CD4-positive, CD25-positive, alpha-beta regulatory T cell (primary cell): ENCODE data around the gene OR4D1. TPM values are rescaled to one million over a fixed set of nuclear protein-coding genes. Genes with fewer than 3 reads are reported as not detected.

Experiments used
- ATAC-seq, 2 donors: fragments of 150-1000 bp; cut with Tn5 transposase; one replicate each; pipeline ENCODE4 v1.10.0; 2021; ENCODE audit warnings: low read depth in 2 of 2, moderate number of reproducible peaks in 2 of 2, moderate library complexity in 1 of 2
- DNase-seq, 3 donors: peaks; one replicate each; pipeline versions ENCODE4 v3.0.0 to v3.0.0-alpha.2; 2012 to 2022; ENCODE audit warnings: mixed read lengths in 1 of 3
- H3K27ac ChIP-seq: one replicate; pipeline ENCODE4 v1.7.0; 2013; ENCODE audit warnings: mild to moderate bottlenecking, low read length; ENCODE audit not compliant: insufficient read depth, poor library complexity, severe bottlenecking
- H3K27me3 ChIP-seq: one replicate; pipeline ENCODE4 v1.7.0; 2013; ENCODE audit warnings: low read length; ENCODE audit not compliant: control insufficient read depth, insufficient read depth
- H3K36me3 ChIP-seq: one replicate; pipeline ENCODE4 v1.7.0; 2013; ENCODE audit warnings: mild to moderate bottlenecking, low read length, moderate library complexity; ENCODE audit not compliant: control insufficient read depth, insufficient read depth
- H3K4me1 ChIP-seq: 2 replicates; pipeline ENCODE4 v1.7.0; 2013; ENCODE audit warnings: mild to moderate bottlenecking, low read length; ENCODE audit not compliant: insufficient read depth, control insufficient read depth, poor library complexity, severe bottlenecking
- H3K4me3 ChIP-seq: one replicate; pipeline ENCODE4 v1.7.0; 2013; ENCODE audit warnings: low read depth, mild to moderate bottlenecking, low read length, moderate library complexity
- H3K9me3 ChIP-seq, 2 experiments: 1 replicate in 1 of 2; 2 replicates in 1 of 2; pipeline ENCODE4 v1.7.0; 2013; ENCODE audit warnings: low read length in 2 of 2, mild to moderate bottlenecking in 1 of 2, moderate library complexity in 1 of 2; ENCODE audit not compliant: control insufficient read depth in 2 of 2
- H3K27ac Mint-ChIP-seq, 3 donors: one replicate each; pipeline ENCODE4 v1.8.0; 2020 to 2022; ENCODE audit warnings: mild to moderate bottlenecking in 3 of 3, mixed read lengths in 3 of 3, moderate library complexity in 2 of 3
- H3K27me3 Mint-ChIP-seq: one replicate; pipeline ENCODE4 v1.8.0; 2022; ENCODE audit warnings: mild to moderate bottlenecking, mixed read lengths
- H3K36me3 Mint-ChIP-seq: one replicate; pipeline ENCODE4 v1.8.0; 2020; ENCODE audit warnings: mixed read lengths
- H3K4me1 Mint-ChIP-seq, 4 donors: one replicate each; pipeline ENCODE4 v1.8.0; 2020 to 2022; ENCODE audit warnings: mixed read lengths in 4 of 4, mild to moderate bottlenecking in 1 of 4
- H3K4me3 Mint-ChIP-seq, 4 donors: one replicate each; pipeline ENCODE4 v1.8.0; 2020 to 2022; ENCODE audit warnings: mild to moderate bottlenecking in 4 of 4, mixed read lengths in 4 of 4, moderate library complexity in 3 of 4
- H3K9me3 Mint-ChIP-seq, 7 donors: one replicate each; pipeline ENCODE4 v1.8.0; 2020 to 2022; ENCODE audit warnings: mixed read lengths in 7 of 7, mild to moderate bottlenecking in 3 of 7, moderate library complexity in 2 of 7
- polyA plus RNA-seq, 4 donors: library from polyadenylated mRNA; unstranded; fragments of 300-500 nt; fragmentation: Illumina TruSeq; gene quantifications; one replicate each; pipeline ENCODE4 v1.2.3, GENCODE V29; 2021
- total RNA-seq: library from RNA; stranded (reverse); gene quantifications from one replicate; pipeline ENCODE4 v1.2.3, GENCODE V29; 2022

OR4D1 gene
- total and polyA plus RNA-seq, 5 donors from 2014 or later: 0.42 to 1.1 (median 0.72) TPM

DNA sequence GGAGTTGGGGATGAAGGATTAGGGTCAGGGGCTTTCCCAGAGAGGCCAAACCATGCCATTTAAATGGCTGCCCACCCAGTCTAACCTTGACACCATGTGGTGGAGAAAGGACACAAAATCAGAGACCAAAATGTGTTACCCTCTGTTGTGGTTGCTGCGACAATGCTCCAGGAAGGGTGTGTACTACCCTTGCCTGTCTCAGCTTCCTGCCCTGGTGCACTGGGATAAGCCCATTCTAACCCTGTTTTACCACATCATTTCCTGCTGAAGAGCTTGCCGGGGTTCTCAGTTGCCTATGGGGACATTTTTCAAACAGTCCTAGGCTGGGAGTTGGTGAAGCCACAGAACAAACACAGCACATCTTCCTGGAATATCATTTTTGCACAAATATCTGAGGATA, 4.9 kb downstream of the OR4D1 start:
- H3K27ac Mint-ChIP-seq: peak overlapping the region; percentile 86 to 95 (median 94)
- Histone ChIP-seq H3K27me3 (peaks cover 7% of the 10 kb centered on the region), H3K27ac (peak overlapping the region; percentile 66), H3K36me3 (no peaks in the 10 kb centered on the region), H3K4me1 (peaks cover 42% of the 10 kb centered on the region), H3K9me3 (no peaks in the 10 kb centered on the region), H3K4me3 (peak overlapping the region; percentile 77)
- H3K27me3 Mint-ChIP-seq: peaks cover 47% of the 10 kb centered on the region
- peaks cover 0 to 9% (median 1%) of the 10 kb centered on the region in 7 donors for H3K9me3 Mint-ChIP-seq
- DNase-seq: peak; percentile 8 to 89 (median 68)
- peak overlapping the region; percentile 71 to 84 (median 80) for H3K4me3 Mint-ChIP-seq
- H3K36me3 Mint-ChIP-seq: no peaks in the 10 kb centered on the region
- peak; percentile 78 to 80 for ATAC-seq
- peaks cover 26 to 80% (median 44%) of the 10 kb centered on the region in 4 donors for H3K4me1 Mint-ChIP-seq

DNA sequence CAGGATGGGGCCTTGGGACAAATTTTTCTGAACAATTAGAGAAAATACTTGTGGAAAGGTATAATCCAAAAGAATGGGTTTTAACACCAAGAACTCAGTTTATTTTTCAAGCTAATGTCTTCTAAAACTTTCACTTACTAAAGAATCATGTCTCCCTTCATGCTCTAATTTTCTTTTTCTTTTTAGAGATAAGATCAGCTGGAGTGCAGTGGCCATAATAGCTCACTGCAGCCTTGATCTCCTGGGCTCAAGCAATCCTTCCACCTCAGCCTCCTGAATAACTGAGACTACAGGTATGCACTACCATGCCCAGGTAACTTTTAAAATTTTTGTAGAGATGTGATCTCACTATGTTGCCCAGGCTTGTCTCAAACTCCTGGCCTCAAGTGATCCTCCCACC, 5.5 kb downstream of the OR4D1 start:
- peaks cover 8% of the 10 kb centered on the region for H3K27me3 ChIP-seq
- DNase-seq (peak in 1 of 3 donors; percentile 29), ATAC-seq (no peak)
- peaks cover 41% of the 10 kb centered on the region for H3K27me3 Mint-ChIP-seq
- H3K4me1 ChIP-seq: peaks cover 42% of the 10 kb centered on the region
- H3K36me3 Mint-ChIP-seq: no peaks in the 10 kb centered on the region
- H3K27ac ChIP-seq: peak overlapping the region; percentile 66
- H3K4me1 Mint-ChIP-seq: peaks cover 26 to 82% (median 43%) of the 10 kb centered on the region in 4 donors
- H3K4me3 Mint-ChIP-seq: peak overlapping the region; percentile 33 to 84 (median 76)
- no peaks in the 10 kb centered on the region for H3K36me3 ChIP-seq
- H3K4me3 ChIP-seq: peak overlapping the region; percentile 77
- peaks cover 0 to 9% (median 1%) of the 10 kb centered on the region in 7 donors for H3K9me3 Mint-ChIP-seq
- no peaks in the 10 kb centered on the region for H3K9me3 ChIP-seq
- peak overlapping the region in 2 of 3 donors; percentile 86 to 94 for H3K27ac Mint-ChIP-seq

DNA sequence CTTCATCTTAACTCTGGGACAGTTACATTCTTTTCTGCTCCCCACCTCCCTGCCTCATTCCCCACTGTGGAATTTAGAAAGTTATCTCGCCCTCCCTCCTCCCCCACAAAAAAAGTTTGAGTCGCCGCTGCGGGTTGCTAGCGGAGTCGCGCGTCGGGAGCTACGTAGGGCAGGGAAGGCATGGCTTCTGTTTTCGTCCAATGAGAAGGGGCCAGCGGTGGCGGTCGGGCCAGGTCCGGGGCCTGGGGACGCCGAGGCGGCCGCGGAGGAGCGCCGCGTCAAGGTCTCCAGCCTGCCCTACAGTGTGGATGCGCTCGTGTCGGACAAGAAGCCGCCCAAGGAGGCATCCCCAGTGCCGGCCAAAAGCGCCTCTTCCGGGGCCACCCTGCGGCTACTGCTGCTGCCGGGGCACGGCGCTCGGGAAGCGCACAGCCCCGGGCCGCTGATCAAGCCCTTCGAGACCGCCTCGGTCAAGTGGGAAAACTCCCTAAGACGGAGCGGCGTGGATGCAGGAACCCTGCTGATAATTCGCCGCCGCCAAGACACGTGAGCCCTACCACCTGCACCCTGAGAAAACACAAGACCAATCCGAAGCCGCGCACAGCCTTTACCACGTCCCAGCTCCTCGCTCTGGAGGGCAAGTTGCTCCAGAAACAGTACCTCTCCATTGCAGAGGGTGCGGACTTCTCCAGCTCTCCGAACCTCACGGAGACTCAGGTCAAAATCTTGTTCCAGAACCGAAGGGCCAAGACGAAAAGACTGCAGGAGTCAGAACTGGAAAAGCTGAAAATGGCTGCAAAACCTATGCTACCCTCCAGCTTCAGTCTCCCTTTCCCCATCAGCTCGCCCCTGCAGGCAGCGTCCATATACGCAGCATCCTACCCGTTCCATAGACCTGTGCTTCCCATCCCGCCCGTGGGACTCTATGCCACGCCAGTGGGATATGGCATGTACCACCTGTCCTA, 8.9 kb downstream of the OR4D1 start:
- Mint-ChIP-seq H3K36me3 (peaks cover 4% of the 10 kb centered on the region), H3K4me1 (peaks cover 26 to 62% (median 42%) of the 10 kb centered on the region in 4 donors), H3K27ac (peak overlapping the region; percentile 84 to 96 (median 92)), H3K4me3 (peak overlapping the region; percentile 93 to 99 (median 96)), H3K9me3 (peaks cover 0 to 9% (median 1%) of the 10 kb centered on the region in 7 donors), H3K27me3 (peaks cover 40% of the 10 kb centered on the region)
- Histone ChIP-seq H3K36me3 (no peaks in the 10 kb centered on the region), H3K4me3 (peak overlapping the region; percentile 78), H3K4me1 (peaks cover 38% of the 10 kb centered on the region), H3K27me3 (peaks cover 5% of the 10 kb centered on the region), H3K27ac (peak overlapping the region; percentile 68), H3K9me3 (no peaks in the 10 kb centered on the region)
- DNase-seq (peak; percentile 19 to 71 (median 42)), ATAC-seq (peak; percentile 63 to 64)

DNA sequence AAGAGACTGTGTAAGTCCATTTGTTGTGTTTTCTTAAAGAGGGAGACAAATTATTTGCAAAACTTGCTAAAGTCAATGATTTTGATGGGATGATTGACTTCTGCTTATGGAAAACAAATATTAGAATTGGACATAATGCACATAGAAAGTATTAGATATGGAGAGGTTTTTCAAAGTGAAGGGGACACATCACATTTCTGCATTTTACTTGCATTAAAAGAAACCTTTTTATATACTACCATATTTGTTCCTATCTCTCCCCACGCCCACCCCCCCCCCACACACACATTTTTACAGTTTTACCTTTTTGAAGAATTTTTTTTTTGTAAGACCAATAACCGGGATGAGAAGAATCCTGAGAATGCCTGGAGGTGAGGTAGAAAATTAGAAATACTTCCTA, 10.0 kb downstream of the OR4D1 start:
- Mint-ChIP-seq H3K4me3 (no peak overlapping the region), H3K27ac (no peak overlapping the region), H3K9me3 (peaks cover 0 to 9% (median 1%) of the 10 kb centered on the region in 7 donors), H3K4me1 (peaks cover 25 to 51% (median 32%) of the 10 kb centered on the region in 4 donors), H3K36me3 (peaks cover 4% of the 10 kb centered on the region), H3K27me3 (peaks cover 47% of the 10 kb centered on the region)
- ATAC-seq: no peak
- Histone ChIP-seq H3K9me3 (no peaks in the 10 kb centered on the region), H3K36me3 (no peaks in the 10 kb centered on the region), H3K4me3 (no peak overlapping the region), H3K4me1 (peaks cover 27% of the 10 kb centered on the region), H3K27ac (no peak overlapping the region), H3K27me3 (peaks cover 14% of the 10 kb centered on the region)
- no peak for DNase-seq

DNA sequence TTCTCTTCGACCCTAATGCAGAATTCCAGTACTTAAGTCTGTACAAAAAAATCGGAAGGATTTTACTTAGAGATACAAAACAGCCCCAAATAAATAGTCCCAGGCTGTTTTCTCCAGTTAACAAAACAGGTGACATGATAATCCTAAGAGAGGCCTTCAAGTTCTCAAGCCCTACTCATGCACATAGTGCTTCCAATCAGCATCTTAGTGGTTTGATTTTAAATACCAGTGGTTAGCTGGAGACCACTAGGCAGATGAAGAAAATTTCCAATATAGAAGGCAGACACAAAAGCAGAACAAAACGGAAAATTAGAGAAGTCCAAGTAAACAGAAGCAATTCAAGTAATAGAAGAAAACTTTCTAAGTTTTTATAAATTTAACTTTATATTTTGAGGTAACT, 13.4 kb downstream of the OR4D1 start:
- Mint-ChIP-seq H3K27ac (no peak overlapping the region), H3K36me3 (peaks cover 4% of the 10 kb centered on the region), H3K27me3 (peaks cover 53% of the 10 kb centered on the region), H3K9me3 (peaks cover 0 to 4% (median 1%) of the 10 kb centered on the region in 7 donors), H3K4me1 (peaks cover 10 to 21% (median 16%) of the 10 kb centered on the region in 4 donors), H3K4me3 (no peak overlapping the region)
- H3K9me3 ChIP-seq: no peaks in the 10 kb centered on the region
- no peaks in the 10 kb centered on the region for H3K36me3 ChIP-seq
- peaks cover 13% of the 10 kb centered on the region for H3K4me1 ChIP-seq
- H3K4me3 ChIP-seq: no peak overlapping the region
- H3K27me3 ChIP-seq: peaks cover 15% of the 10 kb centered on the region
- H3K27ac ChIP-seq: no peak overlapping the region
- no peak for ATAC-seq
- DNase-seq: no peak

DNA sequence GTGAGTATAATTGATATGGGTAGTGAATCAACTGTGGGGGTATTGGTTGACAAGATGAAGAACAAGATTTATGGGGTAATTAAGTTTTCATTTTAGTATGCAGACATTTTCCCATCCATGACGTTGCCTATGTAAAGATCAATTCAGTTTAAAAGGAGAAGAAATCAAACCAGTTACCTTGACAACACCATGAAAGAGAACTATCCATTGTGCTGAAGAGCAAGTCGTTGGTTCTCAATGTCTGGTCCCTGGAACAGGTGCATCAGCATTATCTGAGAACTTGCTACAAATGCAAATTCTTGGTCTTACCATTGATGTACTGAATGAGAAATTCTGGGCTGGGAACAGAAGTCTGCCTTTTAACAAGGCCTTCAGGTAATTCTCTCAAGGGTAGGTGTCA, 17.8 kb downstream of the OR4D1 start:
- Mint-ChIP-seq H3K27ac (peak overlapping the region in 1 of 3 donors; percentile 12), H3K27me3 (peaks cover 30% of the 10 kb centered on the region), H3K4me3 (no peak overlapping the region), H3K9me3 (peaks cover 0 to 1% (median 0%) of the 10 kb centered on the region in 7 donors), H3K36me3 (peaks cover 3% of the 10 kb centered on the region), H3K4me1 (peaks cover 20 to 33% (median 25%) of the 10 kb centered on the region in 4 donors)
- Histone ChIP-seq H3K4me3 (no peak overlapping the region), H3K27ac (no peak overlapping the region), H3K27me3 (peaks cover 12% of the 10 kb centered on the region), H3K4me1 (peaks cover 20% of the 10 kb centered on the region), H3K36me3 (no peaks in the 10 kb centered on the region), H3K9me3 (no peaks in the 10 kb centered on the region)
- ATAC-seq (no peak), DNase-seq (no peak)

DNA sequence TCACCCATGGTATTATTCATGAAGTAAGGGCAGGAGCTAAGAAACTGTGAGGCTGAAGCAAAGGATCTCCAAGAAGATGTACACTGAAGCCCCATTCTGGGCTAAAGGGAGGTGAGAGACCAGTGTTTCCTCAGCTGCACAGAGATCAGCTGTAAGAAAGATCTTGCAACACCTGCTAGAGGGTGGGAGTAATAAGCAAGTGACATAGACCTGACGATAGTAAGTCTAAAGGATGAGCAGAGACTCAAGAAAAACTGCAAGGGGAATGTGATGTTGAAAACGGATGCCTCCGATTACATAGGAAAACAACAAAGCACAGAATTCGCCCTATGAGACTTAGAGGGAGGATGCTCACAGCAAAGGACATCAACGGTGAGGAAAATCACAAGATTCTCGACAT, 18.5 kb downstream of the OR4D1 start, which contains the start of gene OR4D2:
Gene OR4D2 (plus strand): TSS at position 301 of the 400 bp plus-strand sequence. CDS start 2,674 bp downstream, outside the sequence.
- Histone ChIP-seq H3K4me3 (no peak within 1 kb of the TSS), H3K27me3 (peaks cover 12% of the 10 kb centered on the region), H3K27ac (no peak within 1 kb of the TSS), H3K36me3 (no peaks in the 10 kb centered on the region), H3K4me1 (peaks cover 20% of the 10 kb centered on the region), H3K9me3 (no peaks in the 10 kb centered on the region)
- peak within 1 kb of the TSS in 2 of 3 donors; percentile 50 to 65 for H3K27ac Mint-ChIP-seq
- no peak for DNase-seq
- H3K9me3 Mint-ChIP-seq: no peaks in the 10 kb centered on the region
- H3K4me3 Mint-ChIP-seq: no peak within 1 kb of the TSS
- ATAC-seq: no peak
- H3K4me1 Mint-ChIP-seq: peaks cover 25 to 38% (median 31%) of the 10 kb centered on the region in 4 donors
- peaks cover 3% of the 10 kb centered on the region for H3K36me3 Mint-ChIP-seq
- peaks cover 33% of the 10 kb centered on the region for H3K27me3 Mint-ChIP-seq
